Measurements from ENCODE around the gene ESPN. TPM values are rescaled to one million over a fixed set of nuclear protein-coding genes. Genes with fewer than 3 reads are reported as not detected.
"Not testable (repeated sequence)": the region's sequence is repeated elsewhere in the genome, so short reads cannot be mapped to it uniquely, and the experiment has no call there.

ESPN gene
- total RNA-seq, 6 donors from 2014 or later: 2.1 to 27.2 (median 4.8) TPM

DNA sequence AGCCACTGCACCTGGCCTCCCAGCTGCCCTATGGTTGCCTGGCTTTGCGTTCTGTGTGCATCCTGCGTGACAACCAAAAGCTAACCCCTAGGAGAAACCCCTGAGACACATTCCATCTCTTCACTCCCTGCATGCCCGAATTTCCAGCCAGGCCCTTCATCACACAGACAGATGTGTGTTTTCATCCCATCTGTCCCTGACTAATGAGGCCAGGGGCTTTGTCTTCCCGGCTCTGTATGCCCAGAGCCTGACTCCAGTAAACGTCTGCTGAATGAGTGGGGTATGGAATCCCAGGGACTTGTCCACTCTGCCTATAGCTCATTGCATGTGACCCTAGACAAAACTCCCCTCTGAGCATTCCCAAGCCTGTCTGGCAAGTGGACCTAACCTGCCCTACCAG is 9.6 kb downstream of the ESPN start:
- 56 to 80% methylated on average over 5 of the region's 5 CpGs for WGBS, 2 donors
- ATAC-seq (ENCODE audit: low FRiP score in 2 of 2) (no peak), DNase-seq (no peak)
- H3K4me3 ChIP-seq: no peak overlapping the region
- H3K27me3 ChIP-seq: peaks cover 0 to 2% (median 0%) of the 10 kb centered on the region in 4 donors
- H3K36me3 ChIP-seq: no peaks in the 10 kb centered on the region
- H3K4me1 ChIP-seq: no peaks in the 10 kb centered on the region
- H3K9me3 ChIP-seq: no peaks in the 10 kb centered on the region
- TF ChIP-seq, protein P1, sequence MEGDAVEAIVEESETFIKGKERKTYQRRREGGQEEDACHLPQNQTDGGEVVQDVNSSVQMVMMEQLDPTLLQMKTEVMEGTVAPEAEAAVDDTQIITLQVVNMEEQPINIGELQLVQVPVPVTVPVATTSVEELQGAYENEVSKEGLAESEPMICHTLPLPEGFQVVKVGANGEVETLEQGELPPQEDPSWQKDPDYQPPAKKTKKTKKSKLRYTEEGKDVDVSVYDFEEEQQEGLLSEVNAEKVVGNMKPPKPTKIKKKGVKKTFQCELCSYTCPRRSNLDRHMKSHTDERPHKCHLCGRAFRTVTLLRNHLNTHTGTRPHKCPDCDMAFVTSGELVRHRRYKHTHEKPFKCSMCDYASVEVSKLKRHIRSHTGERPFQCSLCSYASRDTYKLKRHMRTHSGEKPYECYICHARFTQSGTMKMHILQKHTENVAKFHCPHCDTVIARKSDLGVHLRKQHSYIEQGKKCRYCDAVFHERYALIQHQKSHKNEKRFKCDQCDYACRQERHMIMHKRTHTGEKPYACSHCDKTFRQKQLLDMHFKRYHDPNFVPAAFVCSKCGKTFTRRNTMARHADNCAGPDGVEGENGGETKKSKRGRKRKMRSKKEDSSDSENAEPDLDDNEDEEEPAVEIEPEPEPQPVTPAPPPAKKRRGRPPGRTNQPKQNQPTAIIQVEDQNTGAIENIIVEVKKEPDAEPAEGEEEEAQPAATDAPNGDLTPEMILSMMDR (IDR thresholded peaks at IDR 0.05): no peak
- no peak for TF ChIP-seq EP300 (IDR thresholded peaks at IDR 0.05)
- TF ChIP-seq POLR2A (IDR thresholded peaks at IDR 0.05): no peak
- TF ChIP-seq POLR2AphosphoS5 (IDR thresholded peaks at IDR 0.05): no peak
- no peak overlapping the region for H3K27ac ChIP-seq

DNA sequence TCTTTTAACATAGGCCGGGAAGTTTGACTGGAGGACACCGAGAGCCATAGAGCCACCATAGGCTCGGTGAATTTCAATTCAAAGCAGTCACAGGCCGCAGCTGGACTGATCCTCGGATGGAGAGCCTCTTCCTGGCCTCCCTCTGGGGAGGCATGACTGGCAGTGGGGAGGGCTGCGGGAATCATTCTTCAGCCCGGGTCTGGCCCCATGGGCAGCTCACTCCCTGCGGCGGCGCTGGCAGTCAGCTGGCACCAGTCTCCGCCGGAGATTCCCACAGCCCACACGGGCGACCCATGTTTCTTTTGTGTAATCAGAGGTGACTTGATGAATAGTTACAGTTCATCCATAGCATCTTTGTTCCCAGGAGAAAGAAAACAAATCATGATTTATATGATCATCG is 10.6 kb downstream of the ESPN start:
- H3K36me3 ChIP-seq: no peaks in the 10 kb centered on the region
- no peak overlapping the region for H3K27ac ChIP-seq
- DNase-seq: no peak
- peaks cover 0 to 4% (median 1%) of the 10 kb centered on the region in 4 donors for H3K27me3 ChIP-seq
- peaks cover 0 to 4% (median 3%) of the 10 kb centered on the region in 4 donors for H3K4me1 ChIP-seq
- TF ChIP-seq POLR2AphosphoS5 (IDR thresholded peaks at IDR 0.05) (no peak), POLR2A (IDR thresholded peaks at IDR 0.05) (no peak), EP300 (IDR thresholded peaks at IDR 0.05) (no peak)
- TF ChIP-seq, protein P1 (IDR thresholded peaks at IDR 0.05): no peak
- no peaks in the 10 kb centered on the region for H3K9me3 ChIP-seq
- 90% methylated on average over 6 to 15 of the region's 15 CpGs for WGBS, 2 donors
- no peak for ATAC-seq (ENCODE audit: low FRiP score in 2 of 2)
- no peak overlapping the region for H3K4me3 ChIP-seq

DNA sequence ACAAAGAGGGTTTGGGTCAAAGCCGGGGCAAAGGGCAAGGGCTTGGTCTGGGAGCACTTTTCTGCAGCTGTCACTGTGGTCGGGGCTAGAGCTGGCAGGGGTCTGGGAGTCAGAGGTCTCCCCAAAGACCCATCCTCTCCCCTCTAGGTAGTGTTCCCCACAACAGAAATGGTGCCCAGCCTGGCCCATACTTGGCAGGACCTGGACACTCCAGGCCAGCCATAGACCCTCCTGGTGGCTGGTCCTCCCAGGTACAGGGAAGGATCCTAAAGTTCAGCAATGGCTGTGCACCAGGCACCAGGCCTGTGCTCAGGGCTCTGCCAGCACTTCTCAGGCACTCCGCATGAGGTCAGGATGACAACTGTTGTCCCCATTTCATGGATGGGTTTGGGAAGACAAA is 11.0 kb downstream of the ESPN start:
- Histone ChIP-seq H3K36me3 (no peaks in the 10 kb centered on the region), H3K27ac (no peak overlapping the region), H3K4me3 (no peak overlapping the region), H3K27me3 (peaks cover 0 to 8% (median 3%) of the 10 kb centered on the region in 4 donors), H3K4me1 (peaks cover 0 to 9% (median 7%) of the 10 kb centered on the region in 4 donors), H3K9me3 (no peaks in the 10 kb centered on the region)
- WGBS, 2 donors: 73 to 100% methylated on average over 1 to 2 of the region's 3 CpGs
- DNase-seq: no peak
- ATAC-seq (ENCODE audit: low FRiP score in 2 of 2): peak in 1 of 2 donors; percentile 6
- TF ChIP-seq POLR2A (IDR thresholded peaks at IDR 0.05) (no peak), EP300 (IDR thresholded peaks at IDR 0.05) (no peak), POLR2AphosphoS5 (IDR thresholded peaks at IDR 0.05) (no peak)
- TF ChIP-seq, protein P1 (IDR thresholded peaks at IDR 0.05): no peak

DNA sequence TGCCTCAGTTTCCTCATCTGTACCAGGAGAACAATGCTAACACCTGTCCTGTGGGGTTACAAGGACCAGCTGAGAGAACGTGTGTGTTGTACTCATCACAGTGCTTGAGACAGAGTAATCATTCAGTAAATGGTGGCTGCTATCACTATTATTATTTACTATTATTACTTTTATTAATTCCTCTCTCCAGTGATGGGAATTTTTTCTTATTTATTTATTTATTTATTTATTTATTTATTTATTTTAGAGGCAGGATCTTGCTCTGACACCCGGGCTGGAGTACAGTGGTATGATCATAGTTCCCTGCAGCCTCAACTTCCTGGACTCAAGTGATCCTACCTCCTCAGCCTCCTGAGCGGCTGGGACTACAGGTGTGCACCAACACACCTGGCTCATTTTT is 11.7 kb downstream of the ESPN start:
- not testable (repeated sequence) for DNase-seq; H3K9me3 ChIP-seq; H3K36me3 ChIP-seq; H3K4me3 ChIP-seq; H3K27ac ChIP-seq; ATAC-seq (ENCODE audit: low FRiP score in 2 of 2)
- 76 to 79% methylated on average over 3 of the region's 3 CpGs for WGBS, 2 donors
- peaks cover 0 to 13% (median 11%) of the 10 kb centered on the region in 4 donors for H3K4me1 ChIP-seq
- peaks cover 0 to 14% (median 5%) of the 10 kb centered on the region in 4 donors for H3K27me3 ChIP-seq

DNA sequence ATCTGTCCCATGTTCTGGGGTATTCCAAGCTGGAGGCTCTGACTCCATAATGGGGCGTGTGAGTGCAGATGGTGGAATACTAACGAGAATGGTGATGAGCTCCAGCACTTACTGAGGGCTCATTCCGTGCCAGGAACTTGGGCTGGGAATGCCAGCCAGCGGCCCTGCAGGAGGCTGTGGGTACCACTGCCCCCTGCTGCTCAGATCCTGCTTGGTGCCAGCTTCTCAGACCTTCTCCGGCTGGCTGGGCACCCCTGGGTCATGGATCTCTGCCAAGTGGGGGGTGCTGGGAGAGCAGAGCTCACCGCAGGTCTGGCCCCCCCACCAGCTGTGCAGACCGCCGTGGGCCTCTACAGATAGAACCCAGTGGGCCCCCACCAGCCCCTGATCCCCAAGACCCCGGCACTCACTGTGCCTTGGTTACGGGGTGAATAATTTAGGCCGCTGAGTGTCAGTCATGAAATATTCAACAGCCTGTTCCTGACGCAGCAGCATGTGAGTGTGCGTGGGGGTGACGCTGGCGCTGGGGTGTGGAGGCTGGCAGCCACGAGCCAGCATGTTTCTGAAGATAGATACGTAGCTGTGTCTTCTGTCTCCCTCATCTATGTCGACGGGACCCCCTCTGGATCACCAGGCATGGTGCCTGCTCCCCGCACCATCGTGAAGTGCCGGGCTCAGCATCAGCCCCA is 12.6 kb downstream of the ESPN start:
- Histone ChIP-seq H3K4me1 (peaks cover 0 to 13% (median 11%) of the 10 kb centered on the region in 4 donors), H3K27me3 (peaks cover 0 to 14% (median 5%) of the 10 kb centered on the region in 4 donors)
- H3K27ac ChIP-seq; H3K36me3 ChIP-seq; H3K4me3 ChIP-seq; DNase-seq; H3K9me3 ChIP-seq; ATAC-seq (ENCODE audit: low FRiP score in 2 of 2): not testable (repeated sequence)
- 50 to 64% methylated on average over 9 to 18 of the region's 22 CpGs for WGBS, 2 donors

DNA sequence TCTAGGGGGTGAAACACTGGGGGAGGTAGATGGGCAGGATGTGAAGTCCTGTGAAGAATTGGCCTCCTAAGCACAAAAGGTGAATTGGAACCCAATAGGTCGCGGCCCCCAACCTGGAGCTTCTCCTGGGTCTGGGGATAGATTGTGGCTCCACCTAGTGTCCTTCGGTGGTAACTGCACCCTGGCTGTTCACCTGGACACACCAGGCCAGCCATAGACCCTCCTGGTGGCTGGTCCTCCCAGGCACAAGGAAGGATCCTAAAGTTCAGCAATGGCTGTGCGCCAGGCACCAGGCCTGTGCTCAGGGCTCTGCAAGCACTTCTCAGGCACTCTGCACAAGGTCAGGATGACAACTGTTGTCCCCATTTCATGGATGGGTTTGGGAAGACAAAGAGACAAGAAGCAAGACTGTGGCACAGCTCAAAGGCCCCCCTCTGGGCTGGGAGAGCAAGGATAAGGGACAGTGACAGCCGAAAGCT is 13.5 kb downstream of the ESPN start:
- peaks cover 0 to 13% (median 11%) of the 10 kb centered on the region in 4 donors for H3K4me1 ChIP-seq
- H3K4me3 ChIP-seq: no peak overlapping the region
- DNase-seq: peak in 1 of 2 donors; percentile 62
- no peaks in the 10 kb centered on the region for H3K9me3 ChIP-seq
- WGBS, 2 donors: 10 to 15% methylated on average over 4 to 5 of the region's 5 CpGs
- ATAC-seq (ENCODE audit: low FRiP score in 2 of 2): peak; percentile 68 to 72
- H3K36me3 ChIP-seq: no peaks in the 10 kb centered on the region
- TF ChIP-seq POLR2A (IDR thresholded peaks at IDR 0.05): no peak
- TF ChIP-seq, protein P1 (IDR thresholded peaks at IDR 0.05): peak; percentile 87 to 95 (median 91)
- H3K27me3 ChIP-seq: peaks cover 0 to 14% (median 5%) of the 10 kb centered on the region in 4 donors
- no peak overlapping the region for H3K27ac ChIP-seq

Measured in upper lobe of left lung (tissue), 6 donors.